HUES64 (cell line): ENCODE data around the gene MARCHF11.

Source experiments
- H3K27ac ChIP-seq: 2 replicates; pipeline ENCODE4 v1.7.0; 2013; ENCODE audit warnings: low read depth, low read length, inconsistent platforms
- H3K27me3 ChIP-seq: 2 replicates; pipeline ENCODE4 v1.6.1; 2013; ENCODE audit warnings: mild to moderate bottlenecking, low read length; ENCODE audit not compliant: insufficient read depth
- H3K36me3 ChIP-seq: 2 replicates; pipeline ENCODE4 v1.6.1; 2013; ENCODE audit warnings: mild to moderate bottlenecking, low read length; ENCODE audit not compliant: insufficient read depth
- H3K4me1 ChIP-seq: 2 replicates; pipeline ENCODE4 v1.6.1; 2013; ENCODE audit warnings: mild to moderate bottlenecking, low read length, moderate library complexity; ENCODE audit not compliant: insufficient read depth
- H3K4me3 ChIP-seq: 2 replicates; pipeline ENCODE4 v1.5.1; 2013; ENCODE audit warnings: mild to moderate bottlenecking, low read length, moderate library complexity
- H3K9ac ChIP-seq: 2 replicates; pipeline ENCODE4 v1.6.1; 2013; ENCODE audit warnings: mild to moderate bottlenecking, low read depth, low read length
- H3K9me3 ChIP-seq: 2 replicates; pipeline ENCODE4 v1.6.1; 2013; ENCODE audit warnings: low read depth, low read length; ENCODE audit not compliant: insufficient read depth
- WGBS: fragments of 150-250, 120-280 bp; methylation state at CpG from one replicate; pipeline ENCODE4 v1.1.7; 2013; ENCODE audit warnings: missing lambda C conversion rate; 5-methylcytosine and 5-hydroxymethylcytosine counted together

MARCHF11 gene

DNA sequence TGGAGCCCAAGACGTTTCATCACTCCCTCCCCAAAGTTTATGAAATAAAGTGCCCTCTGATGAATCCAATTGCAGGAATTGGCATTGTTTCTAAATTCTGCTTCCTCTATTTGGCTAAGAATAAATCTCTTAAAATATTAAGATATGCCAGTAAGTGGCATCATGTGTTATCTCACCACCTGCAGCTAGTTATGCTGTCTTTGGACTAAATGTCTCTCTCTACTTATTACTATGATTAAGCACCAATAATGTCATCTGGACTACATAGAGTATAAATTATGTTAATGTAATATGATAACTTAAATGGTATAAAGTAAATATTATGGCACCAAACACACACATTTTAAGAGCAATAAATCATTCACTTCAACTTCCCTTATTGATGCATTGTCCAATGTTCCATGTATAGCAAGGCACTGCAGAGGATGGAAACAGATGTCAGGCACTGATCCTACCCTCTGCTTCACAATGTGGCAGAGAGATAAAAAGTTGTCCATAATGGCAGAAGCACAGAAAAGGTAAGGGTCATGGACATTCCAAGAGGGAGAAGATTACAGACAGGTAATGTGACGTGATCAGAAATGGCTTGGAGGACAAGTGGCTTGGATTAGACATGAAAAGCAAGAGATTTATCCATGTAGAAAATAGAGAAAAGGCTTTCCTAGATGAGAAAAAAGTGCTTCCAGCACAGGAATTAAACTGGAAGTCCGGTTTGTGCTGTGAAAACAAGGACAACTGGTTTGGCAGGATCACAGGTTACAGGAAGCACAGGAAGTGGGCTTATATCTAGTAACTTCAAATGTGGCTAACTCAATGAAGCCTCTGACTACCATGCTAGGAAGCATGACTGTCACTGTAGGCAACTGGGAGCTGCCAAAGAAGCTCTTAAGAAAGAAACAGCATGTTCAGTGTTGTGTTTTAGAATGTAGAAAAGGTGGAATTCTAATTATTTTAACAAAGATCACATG is 26.7 kb downstream of the MARCHF11 start:
- Histone ChIP-seq H3K4me3 (no peak overlapping the region), H3K4me1 (no peaks in the 10 kb centered on the region), H3K36me3 (no peaks in the 10 kb centered on the region), H3K9me3 (no peaks in the 10 kb centered on the region; the same call in 1 of the 2 replicates), H3K27ac (no peak overlapping the region), H3K9ac (no peak overlapping the region), H3K27me3 (no peaks in the 10 kb centered on the region)
- WGBS, result 87% methylated on average over 3 of the region's 3 CpGs

DNA sequence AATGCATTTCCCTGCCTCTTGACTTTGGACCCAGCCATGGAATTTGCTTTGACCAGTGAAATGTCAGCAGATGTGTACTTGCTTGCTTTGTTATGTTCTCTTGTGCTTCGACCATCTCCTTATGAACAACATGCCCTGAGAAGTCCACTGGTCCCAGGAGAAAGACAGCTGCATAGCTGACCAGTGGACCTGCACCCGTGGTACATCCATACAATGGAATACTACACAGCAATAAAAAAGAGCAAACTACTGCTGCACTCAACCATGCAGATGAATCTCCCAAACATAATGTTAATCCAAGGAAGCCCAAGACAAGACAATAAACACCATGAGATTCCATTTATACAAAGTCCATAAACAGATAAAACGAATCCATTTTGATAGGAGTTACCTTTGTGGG is 30.0 kb downstream of the MARCHF11 start:
- Histone ChIP-seq H3K4me1 (peaks cover 3% of the 10 kb centered on the region; the same call in 1 of the 2 replicates), H3K9ac (no peak overlapping the region), H3K9me3 (no peaks in the 10 kb centered on the region; the same call in 1 of the 2 replicates), H3K27me3 (no peaks in the 10 kb centered on the region), H3K27ac (no peak overlapping the region), H3K36me3 (no peaks in the 10 kb centered on the region), H3K4me3 (no peak overlapping the region)
- WGBS, result 94% methylated on average over 3 of the region's 3 CpGs

- WGBS, result 80% methylated on average over 7 of the region's 7 CpGs
- no peaks in the 10 kb centered on the region for H3K36me3 ChIP-seq
Measured at GRCh38 chr5:16147179-16147900, 32.3 kb downstream of the MARCHF11 start.

GRCh38 chr5:16144416-16144815 is 35.2 kb downstream of the MARCHF11 start:
- Histone ChIP-seq H3K9ac (no peak overlapping the region), H3K27ac (no peak overlapping the region), H3K4me1 (peaks cover 3% of the 10 kb centered on the region; the same call in 1 of the 2 replicates), H3K36me3 (no peaks in the 10 kb centered on the region), H3K9me3 (peaks cover 3% of the 10 kb centered on the region; the same call in 1 of the 2 replicates), H3K27me3 (no peaks in the 10 kb centered on the region), H3K4me3 (no peak overlapping the region)
- 93% methylated on average over 3 of the region's 4 CpGs for whole genome bisulfite sequencing

More at GRCh38 chr5:16147179-16147900, 32.3 kb downstream of the MARCHF11 start:
- Histone ChIP-seq H3K27ac (no peak overlapping the region), H3K27me3 (no peaks in the 10 kb centered on the region), H3K9me3 (no peaks in the 10 kb centered on the region), H3K9ac (no peak overlapping the region), H3K4me3 (no peak overlapping the region), H3K4me1 (peaks cover 3% of the 10 kb centered on the region; the same call in 1 of the 2 replicates)

GRCh38 chr5:16143361-16144049 is 36.1 kb downstream of the MARCHF11 start:
- H3K9me3 ChIP-seq, result peaks cover 12% of the 10 kb centered on the region
- H3K27me3 ChIP-seq, result no peaks in the 10 kb centered on the region
- peaks cover 3% of the 10 kb centered on the region; the same call in 1 of the 2 replicates for H3K4me1 ChIP-seq
- WGBS, result 93% methylated on average over 5 of the region's 5 CpGs
- no peaks in the 10 kb centered on the region for H3K36me3 ChIP-seq
- H3K9ac ChIP-seq, result no peak overlapping the region
- no peak overlapping the region for H3K4me3 ChIP-seq
- no peak overlapping the region for H3K27ac ChIP-seq

DNA sequence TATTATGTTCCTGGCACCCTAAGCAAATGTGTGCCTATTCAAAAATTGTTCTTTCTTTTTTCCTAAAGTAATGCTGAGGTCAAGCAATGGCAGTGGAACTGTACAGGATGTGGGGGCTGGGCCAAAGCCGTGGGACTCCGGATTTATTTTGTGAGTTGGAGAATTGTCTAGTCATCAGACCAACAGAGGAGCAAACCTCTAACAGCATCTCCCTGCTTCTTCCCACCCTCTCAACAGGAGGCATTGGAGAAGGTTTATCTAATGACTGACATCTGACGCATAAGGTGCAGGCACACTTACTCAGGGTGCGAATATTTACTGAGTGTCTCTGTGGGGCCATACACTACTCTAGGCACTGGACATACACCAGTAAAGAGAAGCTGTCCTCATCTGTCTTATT is 38.6 kb downstream of the MARCHF11 start:
- H3K4me3 ChIP-seq, result no peak overlapping the region
- no peaks in the 10 kb centered on the region for H3K36me3 ChIP-seq
- no peak overlapping the region for H3K27ac ChIP-seq
- 99% methylated on average over 2 of the region's 4 CpGs for WGBS
- no peaks in the 10 kb centered on the region for H3K4me1 ChIP-seq
- no peaks in the 10 kb centered on the region for H3K27me3 ChIP-seq
- H3K9me3 ChIP-seq, result peaks cover 27% of the 10 kb centered on the region
- H3K9ac ChIP-seq, result no peak overlapping the region

DNA sequence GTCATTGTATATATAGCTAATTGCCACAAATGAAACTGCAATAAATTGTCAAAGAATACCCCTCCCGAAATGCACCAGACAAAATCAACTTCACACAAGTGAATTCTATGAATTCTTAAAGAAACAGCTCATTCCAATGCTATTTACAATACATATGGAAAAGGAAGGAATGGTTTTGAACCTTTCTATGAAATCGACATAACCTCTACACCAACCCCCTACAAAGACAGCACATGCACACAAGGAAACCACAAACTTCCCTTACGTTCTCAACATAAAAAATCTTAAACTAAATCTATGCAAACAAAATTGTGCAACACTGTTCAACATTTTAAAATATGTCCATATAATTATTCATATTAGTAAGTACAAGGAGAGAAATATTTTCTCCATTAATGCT is 39.2 kb downstream of the MARCHF11 start:
- Histone ChIP-seq H3K36me3 (no peaks in the 10 kb centered on the region), H3K4me1 (peaks cover 4% of the 10 kb centered on the region; the same call in 1 of the 2 replicates), H3K4me3 (no peak overlapping the region), H3K9ac (no peak overlapping the region), H3K9me3 (peaks cover 27% of the 10 kb centered on the region), H3K27ac (no peak overlapping the region), H3K27me3 (no peaks in the 10 kb centered on the region)
- WGBS, result 87% methylated on average over 3 of the region's 3 CpGs

- no peak overlapping the region for H3K27ac ChIP-seq
- no peaks in the 10 kb centered on the region for H3K36me3 ChIP-seq
- no peaks in the 10 kb centered on the region for H3K27me3 ChIP-seq
- no peak overlapping the region for H3K9ac ChIP-seq
- no peak overlapping the region for H3K4me3 ChIP-seq
- H3K4me1 ChIP-seq, result peaks cover 11% of the 10 kb centered on the region; the same call in 1 of the 2 replicates
- peaks cover 32% of the 10 kb centered on the region for H3K9me3 ChIP-seq
Measured at GRCh38 chr5:16137177-16137576, 42.4 kb downstream of the MARCHF11 start.

DNA sequence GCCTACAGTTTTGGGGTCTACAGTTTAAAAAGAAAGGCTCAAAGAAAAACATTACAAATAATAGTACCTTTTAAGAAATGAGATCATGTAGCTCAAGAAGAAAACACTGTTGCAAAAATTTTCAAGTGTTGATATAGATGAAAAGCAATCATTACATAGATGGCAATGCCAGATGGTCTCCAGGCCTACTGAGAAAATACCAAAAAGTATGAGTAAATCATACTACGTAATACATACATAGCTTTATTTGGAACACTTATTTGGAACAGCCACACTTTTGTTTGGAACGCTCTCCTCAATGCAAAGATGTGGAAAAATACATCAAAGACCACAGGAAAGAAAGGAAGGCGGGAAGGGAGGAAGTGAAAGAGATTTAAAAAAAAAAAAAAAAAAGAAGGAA is 44.1 kb downstream of the MARCHF11 start:
- Histone ChIP-seq H3K9me3 (peaks cover 32% of the 10 kb centered on the region), H3K27ac (no peak overlapping the region), H3K27me3 (no peaks in the 10 kb centered on the region), H3K4me3 (no peak overlapping the region), H3K36me3 (no peaks in the 10 kb centered on the region), H3K4me1 (peaks cover 11% of the 10 kb centered on the region; the same call in 1 of the 2 replicates), H3K9ac (no peak overlapping the region)
- WGBS, result 91% methylated on average over 3 of the region's 3 CpGs

DNA sequence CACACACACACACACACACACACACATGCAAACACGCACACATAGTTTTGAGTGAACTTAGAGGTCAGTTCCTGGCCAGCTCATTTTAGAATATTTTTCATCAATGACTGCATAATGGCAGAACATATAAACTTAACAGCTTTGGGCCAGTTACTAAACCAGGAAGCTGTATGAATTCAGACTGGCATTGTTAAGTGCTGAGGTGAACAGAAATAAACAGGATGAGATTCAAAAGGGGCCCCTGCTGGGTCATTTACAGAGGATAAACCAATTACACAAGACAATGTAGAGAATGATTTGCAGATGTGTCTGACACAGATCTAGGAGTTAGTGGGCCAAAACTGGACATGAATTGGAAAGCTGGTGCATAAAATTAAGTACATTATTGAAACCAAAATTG is 44.6 kb downstream of the MARCHF11 start:
- peaks cover 32% of the 10 kb centered on the region for H3K9me3 ChIP-seq
- peaks cover 11% of the 10 kb centered on the region; the same call in 1 of the 2 replicates for H3K4me1 ChIP-seq
- 92% methylated on average over 1 of the region's 1 CpG for WGBS
- H3K27ac ChIP-seq, result no peak overlapping the region
- H3K4me3 ChIP-seq, result no peak overlapping the region
- H3K36me3 ChIP-seq, result no peaks in the 10 kb centered on the region
- H3K9ac ChIP-seq, result no peak overlapping the region
- no peaks in the 10 kb centered on the region for H3K27me3 ChIP-seq
